HuH-7 (cell line): ENCODE data around the gene LPIN1.
"Not testable (repeated sequence)": the region's sequence is repeated elsewhere in the genome, so short reads cannot be mapped to it uniquely, and the experiment has no call there.

Experiments
- DNase-seq: peaks from one replicate; pipeline ENCODE4 v3.0.0; 2011; ENCODE audit warnings: low spot score

Gene LPIN1

DNA sequence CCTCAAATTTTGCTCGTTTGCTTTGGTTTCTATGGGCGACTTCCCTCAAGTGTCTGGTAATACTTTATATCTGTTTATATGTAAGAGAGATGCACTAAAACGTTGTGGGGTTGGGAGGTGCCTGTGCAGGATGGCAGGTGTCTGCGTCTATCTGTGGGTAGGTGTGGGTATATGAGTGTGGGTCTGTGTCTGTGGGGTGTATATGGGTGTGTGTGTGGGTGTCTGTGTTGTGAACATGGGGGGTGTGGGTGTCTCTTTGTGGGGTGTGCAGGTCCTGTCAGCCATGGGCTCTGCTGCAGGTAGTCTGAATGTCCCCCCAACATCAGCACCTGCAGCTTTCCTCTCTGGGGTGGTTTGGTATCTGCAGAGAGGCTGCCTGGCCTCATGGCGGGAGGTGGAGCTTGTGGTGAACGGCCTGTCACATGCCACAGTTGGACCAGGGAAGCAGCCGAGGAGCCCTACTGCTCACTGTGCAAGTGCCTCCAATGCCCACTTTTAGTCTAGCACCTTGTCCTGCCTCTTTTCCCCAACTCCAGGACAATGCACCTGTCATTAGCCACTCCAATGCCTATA, 90.3 kb downstream of the LPIN1 start:
- DNase-seq = no peak

DNA sequence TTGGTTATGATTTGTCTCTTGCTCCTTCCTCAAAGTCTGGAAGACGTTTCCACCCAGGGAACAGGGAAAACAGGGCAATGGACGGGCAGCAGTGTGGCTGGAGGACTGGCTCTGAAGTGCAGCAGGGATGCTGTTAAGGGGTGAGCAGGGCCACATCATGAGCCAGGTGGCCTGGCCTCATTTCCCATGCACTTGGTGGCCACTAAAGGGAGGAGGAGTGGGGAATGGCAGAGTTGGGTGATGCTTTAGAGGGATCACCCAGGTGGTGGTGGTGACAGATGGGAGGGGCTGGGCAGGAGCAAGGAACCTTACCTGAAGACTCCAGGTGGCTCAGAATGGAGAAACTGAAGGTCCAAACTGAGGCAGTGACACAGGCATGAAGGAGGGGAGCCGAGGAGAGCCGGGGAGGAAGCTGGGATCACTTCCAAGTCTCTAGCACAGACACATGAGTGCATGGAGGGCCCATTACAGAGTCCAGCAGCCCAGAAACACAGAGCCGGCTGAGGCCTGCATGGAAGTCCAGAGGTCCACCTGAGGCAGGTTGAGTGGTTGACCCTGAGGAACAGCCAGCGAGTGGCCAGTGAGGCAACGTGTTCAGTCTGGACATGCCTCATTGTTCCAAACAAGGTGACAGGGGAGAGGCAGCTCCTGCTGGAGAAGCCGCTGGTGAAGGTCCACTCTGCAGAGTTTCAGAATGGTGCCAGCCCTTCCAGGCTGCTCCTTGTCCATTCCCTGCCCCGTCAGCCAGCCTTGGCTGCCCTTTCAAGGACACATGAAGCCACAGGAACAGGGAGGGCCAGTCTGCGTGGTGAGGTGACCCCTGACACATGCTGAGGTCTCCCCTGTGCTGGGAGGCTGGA, 91.7 kb downstream of the LPIN1 start:
- DNase-seq = no peak

- no peak for DNase-seq
These were observed 93.5 kb downstream of the LPIN1 start for GRCh38 chr2:11839916-11840315.

GRCh38 chr2:11842336-11842735, 95.9 kb downstream of the LPIN1 start:
- DNase-seq = no peak

DNA sequence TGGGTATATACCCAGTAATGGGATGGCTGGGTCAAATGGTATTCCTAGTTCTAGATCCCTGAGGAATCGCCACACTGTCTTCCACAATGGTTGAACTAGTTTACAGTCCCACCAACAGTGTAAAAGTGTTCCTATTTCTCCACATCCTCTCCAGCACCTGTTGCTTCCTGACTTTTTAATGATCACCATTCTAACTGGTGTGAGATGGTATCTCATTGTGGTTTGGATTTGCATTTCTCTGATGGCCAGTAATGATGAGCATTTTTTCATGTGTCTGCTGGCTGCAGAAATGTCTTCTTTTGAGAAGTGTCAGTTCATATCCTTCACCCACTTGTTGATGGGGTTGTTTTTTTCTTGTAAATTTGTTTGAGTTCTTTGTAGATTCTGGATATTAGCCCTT, 98.4 kb downstream of the LPIN1 start:
- DNase-seq = not testable (repeated sequence)

- DNase-seq = not testable (repeated sequence)
These were observed 101.5 kb downstream of the LPIN1 start for GRCh38 chr2:11847935-11848334.

DNA sequence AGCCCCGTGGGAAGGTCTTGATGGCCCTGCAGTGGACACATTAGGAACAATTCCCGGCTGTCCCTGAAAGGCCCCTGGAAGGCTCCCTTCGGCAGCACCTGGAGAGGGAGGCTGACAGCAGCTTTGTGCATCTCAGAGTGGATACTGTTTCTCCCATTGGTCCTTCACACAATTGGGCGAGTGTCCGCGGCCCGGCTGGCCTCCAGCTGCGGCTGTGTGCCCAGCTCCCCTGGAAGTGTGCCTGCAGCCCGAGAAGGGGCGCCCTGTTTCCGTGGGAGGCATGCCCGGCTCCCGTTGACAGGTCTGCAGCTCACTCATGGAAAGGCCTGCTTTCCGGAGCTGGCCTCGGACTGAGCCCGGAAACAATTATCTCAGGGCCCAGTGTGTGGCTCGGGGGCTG, 103.7 kb downstream of the LPIN1 start:
- no peak for DNase-seq

DNA sequence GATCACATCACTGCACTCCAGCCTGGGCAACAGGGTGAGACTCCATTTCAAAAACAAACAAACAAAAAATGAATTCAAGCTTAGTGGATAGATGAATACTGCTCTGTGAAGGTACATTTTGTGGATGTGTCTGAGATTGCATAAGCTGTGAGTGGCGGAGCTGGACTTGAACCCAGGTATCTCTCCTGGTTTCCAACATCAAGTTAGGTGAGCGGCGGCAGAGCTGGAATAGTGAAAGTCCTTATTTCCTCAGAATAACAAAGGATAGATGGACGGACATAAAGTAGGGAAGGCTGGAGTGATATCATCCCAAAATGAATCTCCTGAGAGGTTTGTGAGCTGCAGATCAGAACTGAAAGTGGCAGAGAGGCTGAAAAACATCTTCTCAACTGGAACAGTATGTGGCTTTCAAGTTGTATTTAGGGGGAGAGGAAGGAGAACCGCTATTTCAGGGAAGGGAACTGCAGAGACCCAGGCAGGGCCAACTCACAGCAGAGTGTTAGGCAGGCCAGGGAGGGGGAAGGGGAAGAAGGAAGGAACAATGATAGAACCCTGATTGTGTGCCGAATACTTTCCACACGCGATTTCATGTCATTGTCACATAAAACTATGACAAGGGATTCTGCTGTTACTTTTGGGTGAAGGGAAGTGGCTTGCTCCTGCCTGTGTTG, 106.2 kb downstream of the LPIN1 start:
- no peak for DNase-seq

GRCh38 chr2:11853197-11853588, 106.8 kb downstream of the LPIN1 start:
- DNase-seq = no peak

- no peak for DNase-seq
These were observed 108.8 kb downstream of the LPIN1 start for GRCh38 chr2:11855064-11855760.

DNA sequence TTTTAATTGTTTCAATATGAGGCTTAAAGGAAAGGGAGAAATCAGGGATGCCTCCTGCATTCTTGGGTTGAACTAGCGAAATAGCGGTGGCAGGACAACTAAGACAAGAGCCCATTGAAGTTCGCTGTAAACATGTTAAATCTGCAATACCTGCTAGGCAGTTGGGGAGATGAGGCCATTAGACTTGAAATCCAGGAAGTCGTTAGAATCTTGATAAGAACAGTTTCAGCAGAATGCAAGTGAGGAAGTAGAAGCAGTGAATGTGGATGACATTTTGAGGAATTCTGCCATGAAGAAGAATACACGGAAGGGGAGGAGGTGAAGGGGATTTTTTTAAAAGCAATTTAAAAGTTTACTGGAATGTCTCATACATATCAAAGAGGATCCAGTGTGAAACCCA, 109.7 kb downstream of the LPIN1 start:
- DNase-seq = no peak

- DNase-seq = no peak
These were observed 112.5 kb downstream of the LPIN1 start for GRCh38 chr2:11858883-11859282.

- DNase-seq = not testable (repeated sequence)
These were observed 113.5 kb downstream of the LPIN1 start for GRCh38 chr2:11859975-11860374.

- no peak for DNase-seq
These were observed 114.6 kb downstream of the LPIN1 start for GRCh38 chr2:11861044-11861443.

DNA sequence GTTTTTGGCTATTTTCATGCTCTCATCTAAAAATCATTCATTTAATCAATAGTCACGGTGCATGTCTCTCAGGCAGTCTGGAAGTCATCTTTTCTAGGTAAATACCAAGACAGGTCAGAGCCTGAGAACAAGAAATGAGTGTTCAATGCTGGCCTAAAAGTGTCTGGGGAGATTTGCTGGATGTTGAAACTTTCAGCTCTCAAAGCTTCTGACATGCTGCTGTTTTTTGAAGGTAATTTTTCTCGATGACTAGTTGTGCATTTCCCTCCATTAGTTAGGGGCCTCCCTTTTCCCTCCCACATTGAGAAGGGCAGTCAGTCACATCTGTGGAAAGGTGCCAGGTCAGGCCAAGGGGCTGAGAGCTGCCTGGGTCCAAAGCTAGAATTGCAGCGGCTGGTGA, 115.6 kb downstream of the LPIN1 start:
- DNase-seq = no peak

DNA sequence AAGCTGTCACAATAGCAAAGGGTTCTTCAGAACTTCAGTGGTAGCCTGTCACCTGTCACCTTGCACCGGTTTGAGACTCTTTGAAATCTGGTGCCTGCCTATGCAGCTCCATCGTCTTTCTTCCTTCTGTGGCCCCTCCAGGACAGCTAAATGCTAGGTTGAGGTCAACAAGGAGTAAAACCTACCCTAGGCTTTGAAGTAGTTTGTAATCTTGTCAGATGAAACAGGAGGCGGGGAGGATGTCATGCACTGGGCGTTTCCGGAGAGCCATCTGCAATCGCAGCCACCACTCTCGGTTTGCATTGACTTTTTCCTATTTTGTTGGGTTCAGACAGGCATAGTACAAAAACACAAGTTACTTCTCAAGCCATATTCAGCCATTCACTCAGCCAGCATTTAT, 116.7 kb downstream of the LPIN1 start:
- DNase-seq = no peak

- peak; percentile 80 for DNase-seq
These were observed 117.3 kb downstream of the LPIN1 start for GRCh38 chr2:11863513-11864328.

DNA sequence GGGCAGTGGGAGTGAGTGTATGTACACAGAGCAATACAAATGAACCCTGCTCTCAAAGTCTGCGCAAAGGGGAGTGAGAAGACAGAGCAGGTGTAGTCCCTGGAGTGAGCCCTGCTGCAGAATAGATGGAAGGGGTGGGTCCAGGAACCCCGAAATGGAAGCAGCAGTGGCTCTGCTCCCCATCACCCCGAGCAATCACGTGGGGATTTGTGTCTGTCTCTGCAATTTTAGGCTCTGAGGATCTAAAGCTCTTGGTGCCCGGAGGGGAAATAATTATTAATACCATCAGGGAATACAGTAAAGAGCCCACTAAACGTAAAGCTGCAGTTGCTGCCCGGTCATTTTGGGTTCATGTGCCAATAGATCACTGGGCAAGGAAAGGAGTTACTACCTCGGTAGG, 118.3 kb downstream of the LPIN1 start:
- DNase-seq = no peak

GRCh38 chr2:11865378-11865777, 118.9 kb downstream of the LPIN1 start:
- no peak for DNase-seq

DNA sequence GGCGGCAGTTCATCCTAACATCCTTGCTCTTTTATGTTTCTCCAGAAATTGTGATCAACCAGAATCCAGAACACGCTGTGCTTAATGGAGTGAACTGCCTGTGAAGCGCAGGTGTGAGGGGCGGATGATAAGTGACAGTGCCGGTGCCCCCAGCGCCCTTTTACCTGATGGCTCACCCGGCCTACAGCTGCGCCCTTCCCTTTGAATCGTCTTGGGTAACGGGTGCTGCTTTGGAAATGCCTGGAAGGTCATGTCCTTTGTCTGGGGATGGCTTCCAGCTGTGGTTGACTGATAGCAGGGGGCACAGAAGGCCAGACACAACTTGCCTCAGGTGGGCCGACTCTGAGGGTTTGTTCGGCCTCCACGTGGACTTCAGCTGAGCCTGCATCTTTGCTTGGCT, 119.4 kb downstream of the LPIN1 start:
- no peak for DNase-seq
